HEK293T (cell line): ENCODE data around the gene CACNA1F.

Experiments used
- ARNT ChIP-seq: fragments of 450-650 bp; IDR thresholded peaks from 2 replicates; pipeline ENCODE4 v1.6.1; 2017; ENCODE audit warnings: mild to moderate bottlenecking
- BHLHE40 ChIP-seq: fragments of 450-650 bp; IDR thresholded peaks from 2 replicates; pipeline ENCODE4 v1.6.1; 2016; ENCODE audit warnings: mild to moderate bottlenecking, moderate library complexity, borderline replicate concordance
- CTBP1 ChIP-seq: fragments of 450-650 bp; IDR thresholded peaks from 2 replicates; pipeline ENCODE4 v1.6.1; 2016; ENCODE audit warnings: borderline replicate concordance
- ELF4 ChIP-seq: fragments of 450-650 bp; IDR thresholded peaks from 2 replicates; pipeline ENCODE4 v1.6.1; 2017; ENCODE audit warnings: antibody characterized with exemption
- FOXK2 ChIP-seq: fragments of 450-650 bp; IDR thresholded peaks from 2 replicates; pipeline ENCODE4 v1.6.1; 2016; ENCODE audit warnings: mild to moderate bottlenecking
- FOXM1 ChIP-seq: fragments of 450-650 bp; IDR thresholded peaks from 2 replicates; pipeline ENCODE4 v1.6.1; 2017; ENCODE audit warnings: mild to moderate bottlenecking, borderline replicate concordance
- HDGF ChIP-seq: fragments of 450-650 bp; IDR thresholded peaks from 2 replicates; pipeline ENCODE4 v1.6.1; 2017; ENCODE audit warnings: antibody characterized with exemption, borderline replicate concordance
- L3MBTL2 ChIP-seq: fragments of 450-650 bp; conservative IDR thresholded peaks from 2 replicates; pipeline ENCODE4 v1.6.1; 2016; ENCODE audit warnings: mild to moderate bottlenecking
- LEF1 ChIP-seq: fragments of 450-650 bp; IDR thresholded peaks from 2 replicates; pipeline ENCODE4 v1.6.1; 2017; ENCODE audit warnings: mild to moderate bottlenecking, borderline replicate concordance
- SP1 ChIP-seq: fragments of 450-650 bp; IDR thresholded peaks from 2 replicates; pipeline ENCODE4 v1.6.1; 2017
- SUZ12 ChIP-seq: fragments of 450-650 bp; IDR thresholded peaks from 2 replicates; pipeline ENCODE4 v1.6.1; 2016; ENCODE audit warnings: mild to moderate bottlenecking
- TARDBP ChIP-seq: fragments of 450-650 bp; IDR thresholded peaks from 2 replicates; pipeline ENCODE4 v1.6.1; 2016
- ZNF384 ChIP-seq: fragments of 450-650 bp; IDR thresholded peaks from 2 replicates; pipeline ENCODE4 v1.6.1; 2016
- TF ChIP-seq, protein P1 (sequence below): fragments of 450-650 bp; IDR thresholded peaks from 2 replicates; pipeline ENCODE4 v1.6.1; 2016

DNA sequence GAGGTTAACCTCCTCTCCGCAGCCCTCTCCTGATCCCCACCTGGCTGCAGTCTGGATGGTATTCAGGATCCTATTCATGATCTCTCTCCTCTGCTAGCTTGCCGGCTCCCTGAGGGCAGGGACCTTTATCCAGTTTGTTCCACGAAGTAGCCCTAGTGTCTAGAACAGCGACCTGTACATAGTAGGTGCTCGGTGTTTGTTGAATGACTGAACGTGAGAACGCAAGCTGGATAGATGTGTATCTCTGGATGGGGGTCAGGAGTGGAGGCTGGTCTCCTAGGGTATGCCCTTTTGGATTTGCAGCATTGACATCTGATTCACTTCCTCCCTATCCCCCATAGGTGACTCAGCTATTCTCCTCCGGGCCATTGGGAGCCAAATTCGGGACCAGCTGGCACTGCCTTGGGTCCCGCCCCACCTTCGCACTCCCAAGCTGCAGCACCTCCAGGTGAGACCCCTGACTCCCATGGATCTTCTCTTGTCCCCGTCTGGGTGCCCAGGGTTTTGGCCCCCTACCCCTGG, 9.5 kb upstream of the CACNA1F start:
- TF ChIP-seq, protein P1, sequence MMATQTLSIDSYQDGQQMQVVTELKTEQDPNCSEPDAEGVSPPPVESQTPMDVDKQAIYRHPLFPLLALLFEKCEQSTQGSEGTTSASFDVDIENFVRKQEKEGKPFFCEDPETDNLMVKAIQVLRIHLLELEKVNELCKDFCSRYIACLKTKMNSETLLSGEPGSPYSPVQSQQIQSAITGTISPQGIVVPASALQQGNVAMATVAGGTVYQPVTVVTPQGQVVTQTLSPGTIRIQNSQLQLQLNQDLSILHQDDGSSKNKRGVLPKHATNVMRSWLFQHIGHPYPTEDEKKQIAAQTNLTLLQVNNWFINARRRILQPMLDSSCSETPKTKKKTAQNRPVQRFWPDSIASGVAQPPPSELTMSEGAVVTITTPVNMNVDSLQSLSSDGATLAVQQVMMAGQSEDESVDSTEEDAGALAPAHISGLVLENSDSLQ = no peak
- TF ChIP-seq L3MBTL2 (no peak), SP1 (no peak), ZNF384 (no peak), FOXM1 (no peak), LEF1 (no peak), TARDBP (no peak), ELF4 (no peak), ARNT (no peak), BHLHE40 (no peak), SUZ12 (no peak), FOXK2 (no peak), HDGF (no peak), CTBP1 (no peak)
